Omental fat pad (tissue), 4 donors: ENCODE measurements around the gene NHLRC1. TPM values are rescaled to one million over a fixed set of nuclear protein-coding genes. Genes with fewer than 3 reads are reported as not detected.

ENCODE experiments used
- ATAC-seq: fragments of 150-250 bp; one replicate; pipeline ENCODE4 v1.9.1; 2016; ENCODE audit warnings: mild to moderate bottlenecking, moderate library complexity; ENCODE audit not compliant: low FRiP score
- DNase-seq: peaks from one replicate; pipeline ENCODE4 v3.0.0-alpha.2; 2019; ENCODE audit warnings: low spot score
- total RNA-seq, 4 donors: library from RNA; depleted of rRNA; stranded (reverse); fragments of >200 nt; gene quantifications; one replicate each; pipeline ENCODE4 v1.1.0, GENCODE V29; 2016
- TF ChIP-seq, protein P1 (sequence below), 3 donors: fragments of 450-650 bp; IDR thresholded peaks; one replicate each; pipeline ENCODE4 v1.5.1; 2016 to 2017; ENCODE audit warnings: antibody characterized with exemption in 3 of 3, mild to moderate bottlenecking in 3 of 3, moderate library complexity in 2 of 3

The NHLRC1 gene
- total RNA-seq, 4 donors from 2014 or later = 0.74 to 3.1 (median 1.4) TPM

DNA sequence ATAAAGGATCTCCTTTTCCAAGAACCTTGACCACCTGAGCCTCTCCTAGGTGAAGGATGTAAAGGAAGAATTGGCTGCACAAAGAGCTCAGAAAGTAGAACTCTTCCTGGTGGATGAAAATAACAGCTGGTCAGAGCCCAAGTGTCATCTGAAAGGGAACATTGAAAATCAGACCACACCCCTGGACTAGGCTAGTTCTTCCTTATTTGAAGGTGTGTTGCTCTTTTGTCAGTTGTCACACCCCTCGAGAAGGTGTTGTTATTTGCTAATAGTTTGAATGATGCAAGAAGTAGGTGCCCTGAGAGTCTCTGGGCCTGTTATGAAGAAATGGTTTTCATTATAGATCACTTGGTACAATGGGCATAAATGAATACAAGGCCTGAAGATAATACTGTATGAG lies 31.1 kb downstream of the NHLRC1 start:
- ATAC-seq (no peak), DNase-seq (no peak)

DNA sequence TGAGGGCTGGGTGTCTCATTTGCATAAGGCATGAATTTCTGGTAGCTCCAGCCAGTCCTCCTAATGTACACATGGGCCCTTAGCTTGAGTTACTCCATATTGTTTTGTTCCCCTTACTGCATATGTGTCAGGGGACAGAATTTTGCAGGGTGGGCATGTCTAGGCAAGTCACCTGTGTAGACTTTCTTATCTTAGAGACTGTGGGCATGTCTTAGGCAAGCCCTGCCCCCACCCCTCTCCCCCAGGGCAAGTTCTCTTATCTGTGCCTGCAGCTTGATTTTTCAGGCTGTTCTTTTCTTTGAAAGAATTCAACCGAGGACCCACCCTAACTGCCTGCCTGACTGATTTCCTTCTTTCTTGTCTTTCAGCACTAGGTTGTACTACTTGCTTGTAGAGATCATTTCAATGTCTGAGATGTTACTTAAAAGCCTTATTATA lies 32.1 kb downstream of the NHLRC1 start:
- DNase-seq = no peak
- TF ChIP-seq, protein P1, sequence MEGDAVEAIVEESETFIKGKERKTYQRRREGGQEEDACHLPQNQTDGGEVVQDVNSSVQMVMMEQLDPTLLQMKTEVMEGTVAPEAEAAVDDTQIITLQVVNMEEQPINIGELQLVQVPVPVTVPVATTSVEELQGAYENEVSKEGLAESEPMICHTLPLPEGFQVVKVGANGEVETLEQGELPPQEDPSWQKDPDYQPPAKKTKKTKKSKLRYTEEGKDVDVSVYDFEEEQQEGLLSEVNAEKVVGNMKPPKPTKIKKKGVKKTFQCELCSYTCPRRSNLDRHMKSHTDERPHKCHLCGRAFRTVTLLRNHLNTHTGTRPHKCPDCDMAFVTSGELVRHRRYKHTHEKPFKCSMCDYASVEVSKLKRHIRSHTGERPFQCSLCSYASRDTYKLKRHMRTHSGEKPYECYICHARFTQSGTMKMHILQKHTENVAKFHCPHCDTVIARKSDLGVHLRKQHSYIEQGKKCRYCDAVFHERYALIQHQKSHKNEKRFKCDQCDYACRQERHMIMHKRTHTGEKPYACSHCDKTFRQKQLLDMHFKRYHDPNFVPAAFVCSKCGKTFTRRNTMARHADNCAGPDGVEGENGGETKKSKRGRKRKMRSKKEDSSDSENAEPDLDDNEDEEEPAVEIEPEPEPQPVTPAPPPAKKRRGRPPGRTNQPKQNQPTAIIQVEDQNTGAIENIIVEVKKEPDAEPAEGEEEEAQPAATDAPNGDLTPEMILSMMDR (IDR thresholded peaks at IDR 0.05) = no peak
- no peak for ATAC-seq

More for the DNA sequence above, 31.1 kb downstream of the NHLRC1 start:
- TF ChIP-seq, protein P1 (IDR thresholded peaks at IDR 0.05) = no peak

DNA sequence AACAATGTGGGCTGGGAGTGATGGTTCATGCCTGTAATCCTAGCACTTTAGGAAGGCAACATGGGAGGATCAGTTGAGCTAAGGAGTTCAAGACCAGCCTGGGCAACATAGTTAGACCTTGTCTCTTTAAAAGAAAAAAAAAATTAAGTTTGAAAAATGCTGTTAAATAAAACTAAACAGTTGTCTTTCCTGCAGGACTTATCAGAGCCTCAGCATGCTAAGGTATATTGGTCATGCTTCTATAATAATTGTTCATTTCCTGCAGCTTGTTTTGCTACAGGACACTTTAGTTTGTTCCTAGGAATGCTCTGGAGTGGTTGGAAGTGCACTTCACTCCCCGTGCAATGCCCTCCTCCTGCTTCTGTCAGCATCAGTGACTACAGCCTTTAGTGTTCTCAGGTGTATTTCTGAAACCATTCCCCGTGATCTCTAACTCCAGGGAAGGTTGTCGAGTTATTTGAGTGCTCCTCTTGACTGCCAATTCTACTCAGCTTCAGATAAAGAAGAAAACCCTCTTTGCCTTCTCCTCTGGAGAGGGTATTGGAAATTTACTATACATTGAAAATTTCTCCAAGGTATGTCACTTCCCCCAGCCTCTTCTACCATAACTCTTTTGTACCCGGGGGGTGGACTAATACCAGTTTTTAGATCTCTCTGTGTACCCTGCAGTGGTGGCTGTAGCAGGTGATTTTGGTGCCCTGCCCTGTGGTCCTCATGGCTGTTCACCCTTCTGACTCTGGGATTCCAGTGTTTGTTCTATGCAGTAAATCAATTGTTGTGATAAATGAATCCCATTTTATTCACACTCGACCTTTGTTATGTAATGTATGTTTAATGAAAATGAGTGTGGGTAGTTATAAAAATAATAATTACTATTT lies 33.8 kb downstream of the NHLRC1 start:
- ATAC-seq = no peak
- no peak for DNase-seq

GRCh38 chr6:18087396-18088165 lies 34.9 kb downstream of the NHLRC1 start:
- ATAC-seq (no peak), DNase-seq (no peak)
- TF ChIP-seq, protein P1 (IDR thresholded peaks at IDR 0.05) = no peak

More for the DNA sequence above, 33.8 kb downstream of the NHLRC1 start:
- TF ChIP-seq, protein P1 (IDR thresholded peaks at IDR 0.05) = no peak

- ATAC-seq (peak; percentile 51), DNase-seq (no peak)
- TF ChIP-seq, protein P1 (IDR thresholded peaks at IDR 0.05) = no peak
These were observed 41.3 kb downstream of the NHLRC1 start for GRCh38 chr6:18081025-18081668.

DNA sequence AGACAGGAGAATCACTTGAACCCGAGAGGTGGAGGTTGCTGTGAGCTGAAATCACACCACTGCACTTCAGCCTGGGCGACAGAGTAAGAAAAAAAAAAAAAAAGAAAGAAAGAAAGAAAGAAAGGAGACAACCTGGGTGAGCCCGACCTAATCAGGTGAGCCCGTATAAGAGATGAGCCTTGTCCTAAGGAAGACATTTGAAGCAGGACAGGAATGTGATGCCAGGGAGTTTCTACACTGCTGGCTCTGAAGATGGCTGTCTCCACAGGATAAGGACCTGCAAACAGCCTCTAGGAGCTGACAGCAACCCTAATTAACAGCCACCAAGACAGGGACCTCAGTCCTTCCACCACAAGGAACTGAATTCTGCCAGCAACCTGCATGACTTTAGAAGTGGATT lies 41.9 kb downstream of the NHLRC1 start:
- DNase-seq (no peak), ATAC-seq (no peak)
- TF ChIP-seq, protein P1 (IDR thresholded peaks at IDR 0.05) = no peak
